OCI-LY3 (cell line): ENCODE measurements around the gene GMPR.

Experiments
- H2AFZ ChIP-seq: fragments of 200-600, 300-600 bp; shearing (Covaris generic); 2 replicates; pipeline ENCODE4 v1.6.0; 2014; ENCODE audit warnings: antibody characterized with exemption, low read depth, low read length
- H3K27ac ChIP-seq: fragments of 200-600, 300-600 bp; sonication (generic); 2 replicates; pipeline ENCODE4 v1.5.1; 2014; ENCODE audit warnings: mild to moderate bottlenecking, low read length, moderate library complexity, mixed read lengths
- H3K27me3 ChIP-seq: fragments of 200-600, 300-600 bp; sonication (generic); 2 replicates; pipeline ENCODE4 v1.6.1; 2014; ENCODE audit warnings: low read depth, low read length, mixed read lengths
- H3K36me3 ChIP-seq: fragments of 200-600, 300-600 bp; sonication (generic); replicated peaks from 2 replicates; pipeline ENCODE3; 2014; ENCODE audit warnings: low read depth, low read length, mixed read lengths
- H3K4me1 ChIP-seq: fragments of 300-600, 200-600 bp; sonication (generic); 2 replicates; pipeline ENCODE4 v1.6.1; 2014; ENCODE audit warnings: low read length, mixed read lengths
- H3K4me2 ChIP-seq: fragments of 200-600, 300-600 bp; sonication (generic); 2 replicates; pipeline ENCODE4 v1.6.1; 2014; ENCODE audit warnings: low read length, mixed read lengths
- H3K4me3 ChIP-seq: fragments of 300-600, 200-600 bp; sonication (generic); 2 replicates; pipeline ENCODE4 v1.5.1; 2014; ENCODE audit warnings: antibody characterized with exemption, mild to moderate bottlenecking, low read length, moderate library complexity
- H3K79me2 ChIP-seq: fragments of 300-600, 200-600 bp; shearing (Covaris generic); 2 replicates; pipeline ENCODE4 v1.6.1; 2014; ENCODE audit warnings: mild to moderate bottlenecking, low read length, mixed read lengths
- H3K9ac ChIP-seq: fragments of 300-600, 200-600 bp; shearing (Covaris generic); 2 replicates; pipeline ENCODE4 v1.6.0; 2014; ENCODE audit warnings: mild to moderate bottlenecking, low read length, moderate library complexity
- H3K9me3 ChIP-seq: fragments of 200-600, 300-600 bp; shearing (Covaris generic); 2 replicates; pipeline ENCODE4 v1.6.1; 2014; ENCODE audit warnings: low read length, mixed read lengths; ENCODE audit not compliant: insufficient read depth
- H4K20me1 ChIP-seq: fragments of 200-600, 300-600 bp; sonication (generic); 2 replicates; pipeline ENCODE4 v1.6.1; 2016; ENCODE audit warnings: low read length, mixed read lengths; ENCODE audit not compliant: insufficient read depth
- EZH2phosphoT487 ChIP-seq: fragments of 200-600 bp; shearing (Covaris generic); IDR thresholded peaks from 2 replicates; pipeline ENCODE4 v1.6.1; 2018; ENCODE audit warnings: antibody characterized with exemption, mixed run types, low read depth
- TF ChIP-seq, protein P1 (sequence below): fragments of 200-600, 300-600 bp; sonication (generic); IDR thresholded peaks from 2 replicates; pipeline ENCODE4 v1.5.1; 2014; ENCODE audit warnings: antibody characterized with exemption, low read length, low read depth

Gene GMPR

DNA sequence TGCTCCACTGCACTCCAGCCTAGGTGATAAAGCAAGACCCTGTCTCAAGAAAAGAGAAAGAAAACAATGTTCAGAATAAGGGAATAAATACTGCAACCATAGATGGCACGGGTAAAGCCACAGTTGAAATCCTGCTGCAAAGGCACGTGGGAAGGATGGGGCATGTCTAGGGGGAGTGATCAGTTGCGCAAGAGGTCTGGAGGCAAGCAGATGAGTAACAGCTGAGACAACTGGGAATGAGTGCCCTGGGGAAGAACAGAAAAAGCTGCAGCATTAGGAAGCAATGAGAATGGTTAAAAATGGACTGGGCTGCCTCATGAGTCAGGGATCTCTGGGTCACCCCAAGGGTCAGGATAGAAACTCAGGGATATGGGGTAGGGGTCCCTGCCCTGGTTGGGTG, 96.3 kb downstream of the GMPR start:
- Histone ChIP-seq H3K4me2 (no peak overlapping the region), H3K27ac (no peak overlapping the region), H3K27me3 (peaks cover 2% of the 10 kb centered on the region; the same call in 1 of the 2 replicates), H2AFZ (no peak overlapping the region), H3K36me3 (no peaks in the 10 kb centered on the region), H3K79me2 (no peaks in the 10 kb centered on the region), H3K4me1 (peaks cover 7% of the 10 kb centered on the region; the same call in 1 of the 2 replicates), H3K9me3 (no peaks in the 10 kb centered on the region), H3K4me3 (no peak overlapping the region), H4K20me1 (no peaks in the 10 kb centered on the region), H3K9ac (no peak overlapping the region)
- no peak for TF ChIP-seq EZH2phosphoT487

DNA sequence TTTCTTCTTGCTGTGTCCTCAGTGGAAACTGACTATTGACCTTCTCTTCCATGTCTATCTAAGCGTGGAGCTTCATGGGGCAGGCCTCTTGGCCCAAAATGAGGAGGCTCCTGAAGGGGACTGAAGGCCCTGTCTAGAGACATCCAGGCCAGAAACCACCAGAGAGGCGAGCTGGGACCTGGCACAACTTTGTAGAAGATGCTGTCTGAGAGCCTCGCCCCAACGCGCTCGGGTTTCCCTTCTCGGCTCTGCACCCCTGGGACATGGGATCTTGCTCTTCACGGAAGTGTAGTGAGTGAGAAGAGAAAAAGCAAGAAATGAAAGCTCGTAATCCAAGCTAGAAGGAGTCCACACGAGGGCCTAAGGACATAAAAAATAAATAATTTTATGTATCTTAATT, 96.8 kb downstream of the GMPR start:
- Histone ChIP-seq H3K4me3 (no peak overlapping the region), H3K9me3 (no peaks in the 10 kb centered on the region), H3K27ac (no peak overlapping the region), H3K4me2 (no peak overlapping the region), H3K9ac (no peak overlapping the region), H2AFZ (no peak overlapping the region), H3K36me3 (no peaks in the 10 kb centered on the region), H4K20me1 (no peaks in the 10 kb centered on the region), H3K4me1 (peaks cover 7% of the 10 kb centered on the region; the same call in 1 of the 2 replicates), H3K79me2 (no peaks in the 10 kb centered on the region), H3K27me3 (peaks cover 2% of the 10 kb centered on the region; the same call in 1 of the 2 replicates)
- no peak for TF ChIP-seq EZH2phosphoT487
- TF ChIP-seq, protein P1, sequence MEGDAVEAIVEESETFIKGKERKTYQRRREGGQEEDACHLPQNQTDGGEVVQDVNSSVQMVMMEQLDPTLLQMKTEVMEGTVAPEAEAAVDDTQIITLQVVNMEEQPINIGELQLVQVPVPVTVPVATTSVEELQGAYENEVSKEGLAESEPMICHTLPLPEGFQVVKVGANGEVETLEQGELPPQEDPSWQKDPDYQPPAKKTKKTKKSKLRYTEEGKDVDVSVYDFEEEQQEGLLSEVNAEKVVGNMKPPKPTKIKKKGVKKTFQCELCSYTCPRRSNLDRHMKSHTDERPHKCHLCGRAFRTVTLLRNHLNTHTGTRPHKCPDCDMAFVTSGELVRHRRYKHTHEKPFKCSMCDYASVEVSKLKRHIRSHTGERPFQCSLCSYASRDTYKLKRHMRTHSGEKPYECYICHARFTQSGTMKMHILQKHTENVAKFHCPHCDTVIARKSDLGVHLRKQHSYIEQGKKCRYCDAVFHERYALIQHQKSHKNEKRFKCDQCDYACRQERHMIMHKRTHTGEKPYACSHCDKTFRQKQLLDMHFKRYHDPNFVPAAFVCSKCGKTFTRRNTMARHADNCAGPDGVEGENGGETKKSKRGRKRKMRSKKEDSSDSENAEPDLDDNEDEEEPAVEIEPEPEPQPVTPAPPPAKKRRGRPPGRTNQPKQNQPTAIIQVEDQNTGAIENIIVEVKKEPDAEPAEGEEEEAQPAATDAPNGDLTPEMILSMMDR, result no peak

DNA sequence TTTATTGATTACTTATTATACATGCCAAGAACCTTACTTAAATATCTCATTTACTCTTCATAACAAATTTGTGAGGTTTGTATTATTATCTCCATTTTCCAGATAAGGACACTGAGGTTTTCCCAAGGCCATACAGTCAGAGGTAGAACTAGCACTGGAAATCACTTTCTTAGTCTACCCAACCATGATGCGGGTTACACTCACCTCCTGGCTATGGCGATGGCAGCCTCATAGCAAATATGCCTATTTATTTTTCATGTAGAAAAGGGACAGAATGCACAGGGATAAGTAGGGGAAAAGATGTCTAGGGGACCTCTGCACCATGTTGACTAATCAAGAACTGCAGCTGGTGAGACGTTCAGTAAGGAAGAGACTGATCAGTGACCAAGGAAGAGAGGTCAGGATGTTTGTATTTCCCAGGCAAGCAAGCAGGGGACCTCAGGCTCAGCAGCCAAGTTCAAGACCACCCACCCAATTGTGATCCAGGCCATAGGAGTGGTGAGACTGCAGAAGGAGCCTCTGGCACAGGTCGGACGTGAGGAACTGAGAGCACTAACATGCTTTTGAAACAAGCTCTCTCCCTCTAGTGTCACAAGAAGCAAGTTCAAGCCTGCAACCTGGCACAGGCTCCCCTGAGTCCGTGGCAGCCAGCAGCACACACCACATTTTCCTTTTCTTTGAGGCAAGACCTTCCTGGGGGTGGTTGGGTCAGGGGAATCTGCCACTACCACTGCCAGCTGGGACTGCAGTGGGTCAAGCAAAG, 97.8 kb downstream of the GMPR start:
- Histone ChIP-seq H3K4me1 (peaks cover 7% of the 10 kb centered on the region; the same call in 1 of the 2 replicates), H2AFZ (no peak overlapping the region), H3K27ac (no peak overlapping the region), H3K9ac (no peak overlapping the region), H3K4me2 (no peak overlapping the region), H3K79me2 (no peaks in the 10 kb centered on the region), H3K9me3 (no peaks in the 10 kb centered on the region), H3K27me3 (peaks cover 2% of the 10 kb centered on the region; the same call in 1 of the 2 replicates), H4K20me1 (no peaks in the 10 kb centered on the region), H3K36me3 (no peaks in the 10 kb centered on the region), H3K4me3 (no peak overlapping the region)
- TF ChIP-seq, protein P1, result no peak

DNA sequence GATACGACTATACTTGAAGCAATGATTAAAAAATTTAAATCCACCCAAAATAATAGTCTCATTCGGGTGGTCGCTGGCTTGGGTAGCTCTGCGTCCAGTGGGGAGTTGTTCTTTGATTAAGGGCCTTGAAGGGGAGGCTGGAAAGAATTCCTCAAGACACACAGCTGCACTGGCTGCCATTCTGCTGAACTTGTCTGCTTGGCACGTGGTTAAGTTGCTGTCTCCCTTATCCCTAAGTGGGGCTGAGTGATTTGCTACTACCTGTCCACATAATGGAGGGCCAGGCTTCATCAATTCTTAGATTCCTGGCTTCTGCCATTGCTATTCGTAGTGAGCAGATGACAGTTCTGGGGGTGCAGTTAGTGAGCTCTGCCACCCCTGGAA, 98.5 kb downstream of the GMPR start:
- H3K9me3 ChIP-seq, result no peaks in the 10 kb centered on the region
- TF ChIP-seq, protein P1, result no peak
- H3K4me3 ChIP-seq, result no peak overlapping the region
- no peak overlapping the region for H2AFZ ChIP-seq
- H3K4me1 ChIP-seq, result peaks cover 2% of the 10 kb centered on the region; the same call in 1 of the 2 replicates
- H3K36me3 ChIP-seq, result no peaks in the 10 kb centered on the region
- H3K9ac ChIP-seq, result no peak overlapping the region
- no peaks in the 10 kb centered on the region for H4K20me1 ChIP-seq
- H3K79me2 ChIP-seq, result no peaks in the 10 kb centered on the region
- H3K27ac ChIP-seq, result no peak overlapping the region
- H3K4me2 ChIP-seq, result no peak overlapping the region
- peaks cover 2% of the 10 kb centered on the region; the same call in 1 of the 2 replicates for H3K27me3 ChIP-seq
